ENCODE measurements around the gene KMT5C. TPM values are rescaled to one million over a fixed set of nuclear protein-coding genes. Genes with fewer than 3 reads are reported as not detected.

The KMT5C gene
- total RNA-seq, 1 experiment from 2014 or later, result 63.1 TPM

DNA sequence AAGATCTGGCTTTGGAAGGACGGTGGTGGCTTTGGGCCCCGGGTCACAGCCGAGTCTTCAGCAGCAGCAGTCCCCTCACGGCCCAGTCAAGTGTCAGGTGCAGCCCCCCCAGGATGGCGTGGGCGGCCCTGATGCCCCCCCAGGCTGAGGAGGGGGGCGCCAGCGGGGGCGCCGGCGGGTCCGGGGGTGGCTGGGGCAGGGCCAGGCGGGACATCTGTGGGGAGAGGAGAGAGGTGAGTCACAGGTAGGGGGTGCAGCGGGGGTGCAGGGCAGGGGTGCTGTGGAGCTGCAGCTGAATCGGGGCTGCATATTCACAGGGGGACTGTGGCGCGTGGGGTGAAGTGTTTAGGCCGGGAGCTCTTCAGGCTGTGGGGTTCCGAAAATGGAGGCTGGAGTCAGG lies 26.3 kb downstream of the KMT5C start (continued):
- TF ChIP-seq, protein P1, sequence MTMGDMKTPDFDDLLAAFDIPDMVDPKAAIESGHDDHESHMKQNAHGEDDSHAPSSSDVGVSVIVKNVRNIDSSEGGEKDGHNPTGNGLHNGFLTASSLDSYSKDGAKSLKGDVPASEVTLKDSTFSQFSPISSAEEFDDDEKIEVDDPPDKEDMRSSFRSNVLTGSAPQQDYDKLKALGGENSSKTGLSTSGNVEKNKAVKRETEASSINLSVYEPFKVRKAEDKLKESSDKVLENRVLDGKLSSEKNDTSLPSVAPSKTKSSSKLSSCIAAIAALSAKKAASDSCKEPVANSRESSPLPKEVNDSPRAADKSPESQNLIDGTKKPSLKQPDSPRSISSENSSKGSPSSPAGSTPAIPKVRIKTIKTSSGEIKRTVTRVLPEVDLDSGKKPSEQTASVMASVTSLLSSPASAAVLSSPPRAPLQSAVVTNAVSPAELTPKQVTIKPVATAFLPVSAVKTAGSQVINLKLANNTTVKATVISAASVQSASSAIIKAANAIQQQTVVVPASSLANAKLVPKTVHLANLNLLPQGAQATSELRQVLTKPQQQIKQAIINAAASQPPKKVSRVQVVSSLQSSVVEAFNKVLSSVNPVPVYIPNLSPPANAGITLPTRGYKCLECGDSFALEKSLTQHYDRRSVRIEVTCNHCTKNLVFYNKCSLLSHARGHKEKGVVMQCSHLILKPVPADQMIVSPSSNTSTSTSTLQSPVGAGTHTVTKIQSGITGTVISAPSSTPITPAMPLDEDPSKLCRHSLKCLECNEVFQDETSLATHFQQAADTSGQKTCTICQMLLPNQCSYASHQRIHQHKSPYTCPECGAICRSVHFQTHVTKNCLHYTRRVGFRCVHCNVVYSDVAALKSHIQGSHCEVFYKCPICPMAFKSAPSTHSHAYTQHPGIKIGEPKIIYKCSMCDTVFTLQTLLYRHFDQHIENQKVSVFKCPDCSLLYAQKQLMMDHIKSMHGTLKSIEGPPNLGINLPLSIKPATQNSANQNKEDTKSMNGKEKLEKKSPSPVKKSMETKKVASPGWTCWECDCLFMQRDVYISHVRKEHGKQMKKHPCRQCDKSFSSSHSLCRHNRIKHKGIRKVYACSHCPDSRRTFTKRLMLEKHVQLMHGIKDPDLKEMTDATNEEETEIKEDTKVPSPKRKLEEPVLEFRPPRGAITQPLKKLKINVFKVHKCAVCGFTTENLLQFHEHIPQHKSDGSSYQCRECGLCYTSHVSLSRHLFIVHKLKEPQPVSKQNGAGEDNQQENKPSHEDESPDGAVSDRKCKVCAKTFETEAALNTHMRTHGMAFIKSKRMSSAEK (CRISPR knock-in tag; IDR thresholded peaks at IDR 0.05; ENCODE audit: borderline replicate concordance), result no peak
- TF ChIP-seq, protein P2, sequence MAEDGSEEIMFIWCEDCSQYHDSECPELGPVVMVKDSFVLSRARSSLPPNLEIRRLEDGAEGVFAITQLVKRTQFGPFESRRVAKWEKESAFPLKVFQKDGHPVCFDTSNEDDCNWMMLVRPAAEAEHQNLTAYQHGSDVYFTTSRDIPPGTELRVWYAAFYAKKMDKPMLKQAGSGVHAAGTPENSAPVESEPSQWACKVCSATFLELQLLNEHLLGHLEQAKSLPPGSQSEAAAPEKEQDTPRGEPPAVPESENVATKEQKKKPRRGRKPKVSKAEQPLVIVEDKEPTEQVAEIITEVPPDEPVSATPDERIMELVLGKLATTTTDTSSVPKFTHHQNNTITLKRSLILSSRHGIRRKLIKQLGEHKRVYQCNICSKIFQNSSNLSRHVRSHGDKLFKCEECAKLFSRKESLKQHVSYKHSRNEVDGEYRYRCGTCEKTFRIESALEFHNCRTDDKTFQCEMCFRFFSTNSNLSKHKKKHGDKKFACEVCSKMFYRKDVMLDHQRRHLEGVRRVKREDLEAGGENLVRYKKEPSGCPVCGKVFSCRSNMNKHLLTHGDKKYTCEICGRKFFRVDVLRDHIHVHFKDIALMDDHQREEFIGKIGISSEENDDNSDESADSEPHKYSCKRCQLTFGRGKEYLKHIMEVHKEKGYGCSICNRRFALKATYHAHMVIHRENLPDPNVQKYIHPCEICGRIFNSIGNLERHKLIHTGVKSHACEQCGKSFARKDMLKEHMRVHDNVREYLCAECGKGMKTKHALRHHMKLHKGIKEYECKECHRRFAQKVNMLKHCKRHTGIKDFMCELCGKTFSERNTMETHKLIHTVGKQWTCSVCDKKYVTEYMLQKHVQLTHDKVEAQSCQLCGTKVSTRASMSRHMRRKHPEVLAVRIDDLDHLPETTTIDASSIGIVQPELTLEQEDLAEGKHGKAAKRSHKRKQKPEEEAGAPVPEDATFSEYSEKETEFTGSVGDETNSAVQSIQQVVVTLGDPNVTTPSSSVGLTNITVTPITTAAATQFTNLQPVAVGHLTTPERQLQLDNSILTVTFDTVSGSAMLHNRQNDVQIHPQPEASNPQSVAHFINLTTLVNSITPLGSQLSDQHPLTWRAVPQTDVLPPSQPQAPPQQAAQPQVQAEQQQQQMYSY (CRISPR knock-in tag; IDR thresholded peaks at IDR 0.05), result no peak
- TF ChIP-seq, protein P3, sequence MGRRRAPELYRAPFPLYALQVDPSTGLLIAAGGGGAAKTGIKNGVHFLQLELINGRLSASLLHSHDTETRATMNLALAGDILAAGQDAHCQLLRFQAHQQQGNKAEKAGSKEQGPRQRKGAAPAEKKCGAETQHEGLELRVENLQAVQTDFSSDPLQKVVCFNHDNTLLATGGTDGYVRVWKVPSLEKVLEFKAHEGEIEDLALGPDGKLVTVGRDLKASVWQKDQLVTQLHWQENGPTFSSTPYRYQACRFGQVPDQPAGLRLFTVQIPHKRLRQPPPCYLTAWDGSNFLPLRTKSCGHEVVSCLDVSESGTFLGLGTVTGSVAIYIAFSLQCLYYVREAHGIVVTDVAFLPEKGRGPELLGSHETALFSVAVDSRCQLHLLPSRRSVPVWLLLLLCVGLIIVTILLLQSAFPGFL (CRISPR knock-in tag; IDR thresholded peaks at IDR 0.05; ENCODE audit: borderline replicate concordance), result no peak
- TF ChIP-seq, protein P4, sequence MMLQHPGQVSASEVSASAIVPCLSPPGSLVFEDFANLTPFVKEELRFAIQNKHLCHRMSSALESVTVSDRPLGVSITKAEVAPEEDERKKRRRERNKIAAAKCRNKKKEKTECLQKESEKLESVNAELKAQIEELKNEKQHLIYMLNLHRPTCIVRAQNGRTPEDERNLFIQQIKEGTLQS (CRISPR knock-in tag; conservative IDR thresholded peaks at IDR 0.05), result no peak
- TF ChIP-seq, protein P5, sequence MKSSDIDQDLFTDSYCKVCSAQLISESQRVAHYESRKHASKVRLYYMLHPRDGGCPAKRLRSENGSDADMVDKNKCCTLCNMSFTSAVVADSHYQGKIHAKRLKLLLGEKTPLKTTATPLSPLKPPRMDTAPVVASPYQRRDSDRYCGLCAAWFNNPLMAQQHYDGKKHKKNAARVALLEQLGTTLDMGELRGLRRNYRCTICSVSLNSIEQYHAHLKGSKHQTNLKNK (CRISPR knock-in tag; IDR thresholded peaks at IDR 0.05), result no peak
- TF ChIP-seq FOXJ3 (CRISPR knock-in tag; IDR thresholded peaks at IDR 0.05; ENCODE audit: borderline replicate concordance) (no peak), ZNF317 (CRISPR knock-in tag; IDR thresholded peaks at IDR 0.05; ENCODE audit: borderline replicate concordance, low read depth) (no peak), ZNF671 (CRISPR knock-in tag; IDR thresholded peaks at IDR 0.05) (no peak), ETV6 (CRISPR knock-in tag; IDR thresholded peaks at IDR 0.05) (no peak), ZNF219 (CRISPR knock-in tag; IDR thresholded peaks at IDR 0.05; ENCODE audit: borderline replicate concordance) (no peak), EMX1 (CRISPR knock-in tag; IDR thresholded peaks at IDR 0.05) (no peak), NR1H2 (CRISPR knock-in tag; IDR thresholded peaks at IDR 0.05) (no peak), SOX15 (CRISPR knock-in tag; IDR thresholded peaks at IDR 0.05) (no peak)
- TF ChIP-seq, protein P6, sequence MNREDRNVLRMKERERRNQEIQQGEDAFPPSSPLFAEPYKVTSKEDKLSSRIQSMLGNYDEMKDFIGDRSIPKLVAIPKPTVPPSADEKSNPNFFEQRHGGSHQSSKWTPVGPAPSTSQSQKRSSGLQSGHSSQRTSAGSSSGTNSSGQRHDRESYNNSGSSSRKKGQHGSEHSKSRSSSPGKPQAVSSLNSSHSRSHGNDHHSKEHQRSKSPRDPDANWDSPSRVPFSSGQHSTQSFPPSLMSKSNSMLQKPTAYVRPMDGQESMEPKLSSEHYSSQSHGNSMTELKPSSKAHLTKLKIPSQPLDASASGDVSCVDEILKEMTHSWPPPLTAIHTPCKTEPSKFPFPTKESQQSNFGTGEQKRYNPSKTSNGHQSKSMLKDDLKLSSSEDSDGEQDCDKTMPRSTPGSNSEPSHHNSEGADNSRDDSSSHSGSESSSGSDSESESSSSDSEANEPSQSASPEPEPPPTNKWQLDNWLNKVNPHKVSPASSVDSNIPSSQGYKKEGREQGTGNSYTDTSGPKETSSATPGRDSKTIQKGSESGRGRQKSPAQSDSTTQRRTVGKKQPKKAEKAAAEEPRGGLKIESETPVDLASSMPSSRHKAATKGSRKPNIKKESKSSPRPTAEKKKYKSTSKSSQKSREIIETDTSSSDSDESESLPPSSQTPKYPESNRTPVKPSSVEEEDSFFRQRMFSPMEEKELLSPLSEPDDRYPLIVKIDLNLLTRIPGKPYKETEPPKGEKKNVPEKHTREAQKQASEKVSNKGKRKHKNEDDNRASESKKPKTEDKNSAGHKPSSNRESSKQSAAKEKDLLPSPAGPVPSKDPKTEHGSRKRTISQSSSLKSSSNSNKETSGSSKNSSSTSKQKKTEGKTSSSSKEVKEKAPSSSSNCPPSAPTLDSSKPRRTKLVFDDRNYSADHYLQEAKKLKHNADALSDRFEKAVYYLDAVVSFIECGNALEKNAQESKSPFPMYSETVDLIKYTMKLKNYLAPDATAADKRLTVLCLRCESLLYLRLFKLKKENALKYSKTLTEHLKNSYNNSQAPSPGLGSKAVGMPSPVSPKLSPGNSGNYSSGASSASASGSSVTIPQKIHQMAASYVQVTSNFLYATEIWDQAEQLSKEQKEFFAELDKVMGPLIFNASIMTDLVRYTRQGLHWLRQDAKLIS (CRISPR knock-in tag; IDR thresholded peaks at IDR 0.05; ENCODE audit: borderline replicate concordance), result no peak
